ENCODE results near the gene MTARC2. TPM values are rescaled to one million over a fixed set of nuclear protein-coding genes. Genes with fewer than 3 reads are reported as not detected.

MTARC2 gene
- total RNA-seq, 2 donors from 2014 or later = 19.5 to 37.9 TPM

DNA sequence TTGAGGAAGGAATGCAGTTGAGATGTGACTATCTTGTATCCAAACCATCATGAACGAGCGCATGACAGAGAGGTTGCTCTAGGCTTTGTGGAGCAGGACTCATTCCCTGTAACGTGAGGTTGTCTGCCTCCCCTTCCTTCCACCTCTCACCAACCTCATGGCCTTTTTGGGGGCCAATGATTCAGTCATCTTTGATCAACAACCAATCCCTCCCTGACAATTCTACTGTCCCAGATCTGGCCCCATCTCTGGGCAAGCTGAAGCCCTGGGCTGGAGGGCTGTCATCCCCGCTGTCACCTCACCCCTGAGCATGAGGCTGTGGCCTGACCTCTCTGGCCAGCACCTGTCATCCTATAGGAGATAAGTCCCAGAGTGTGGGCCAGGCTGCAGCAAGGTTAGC lies 58.3 kb downstream of the MTARC2 start:
- peaks cover 5% of the 10 kb centered on the region for H3K4me1 ChIP-seq
- H3K36me3 ChIP-seq (replicated peaks in 1 of 2; ENCODE audit: insufficient read depth in 1 of 2, low read depth in 2 of 2) = no peaks in the 10 kb centered on the region
- no peaks in the 10 kb centered on the region for H3K9me3 ChIP-seq
- DNase-seq (no peak), ATAC-seq (no peak)
- TF ChIP-seq POLR2A (IDR thresholded peaks at IDR 0.05) = no peak
- TF ChIP-seq, protein P1, sequence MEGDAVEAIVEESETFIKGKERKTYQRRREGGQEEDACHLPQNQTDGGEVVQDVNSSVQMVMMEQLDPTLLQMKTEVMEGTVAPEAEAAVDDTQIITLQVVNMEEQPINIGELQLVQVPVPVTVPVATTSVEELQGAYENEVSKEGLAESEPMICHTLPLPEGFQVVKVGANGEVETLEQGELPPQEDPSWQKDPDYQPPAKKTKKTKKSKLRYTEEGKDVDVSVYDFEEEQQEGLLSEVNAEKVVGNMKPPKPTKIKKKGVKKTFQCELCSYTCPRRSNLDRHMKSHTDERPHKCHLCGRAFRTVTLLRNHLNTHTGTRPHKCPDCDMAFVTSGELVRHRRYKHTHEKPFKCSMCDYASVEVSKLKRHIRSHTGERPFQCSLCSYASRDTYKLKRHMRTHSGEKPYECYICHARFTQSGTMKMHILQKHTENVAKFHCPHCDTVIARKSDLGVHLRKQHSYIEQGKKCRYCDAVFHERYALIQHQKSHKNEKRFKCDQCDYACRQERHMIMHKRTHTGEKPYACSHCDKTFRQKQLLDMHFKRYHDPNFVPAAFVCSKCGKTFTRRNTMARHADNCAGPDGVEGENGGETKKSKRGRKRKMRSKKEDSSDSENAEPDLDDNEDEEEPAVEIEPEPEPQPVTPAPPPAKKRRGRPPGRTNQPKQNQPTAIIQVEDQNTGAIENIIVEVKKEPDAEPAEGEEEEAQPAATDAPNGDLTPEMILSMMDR (IDR thresholded peaks at IDR 0.05) = no peak
- WGBS, 2 donors = 84 to 85% methylated on average over 3 to 4 of the region's 4 CpGs
- intact Hi-C loops (cut with DNase I) = no loop called here
- H3K27me3 ChIP-seq = no peaks in the 10 kb centered on the region
- H3K4me3 ChIP-seq = no peak overlapping the region
- H3K27ac ChIP-seq = no peak overlapping the region

DNA sequence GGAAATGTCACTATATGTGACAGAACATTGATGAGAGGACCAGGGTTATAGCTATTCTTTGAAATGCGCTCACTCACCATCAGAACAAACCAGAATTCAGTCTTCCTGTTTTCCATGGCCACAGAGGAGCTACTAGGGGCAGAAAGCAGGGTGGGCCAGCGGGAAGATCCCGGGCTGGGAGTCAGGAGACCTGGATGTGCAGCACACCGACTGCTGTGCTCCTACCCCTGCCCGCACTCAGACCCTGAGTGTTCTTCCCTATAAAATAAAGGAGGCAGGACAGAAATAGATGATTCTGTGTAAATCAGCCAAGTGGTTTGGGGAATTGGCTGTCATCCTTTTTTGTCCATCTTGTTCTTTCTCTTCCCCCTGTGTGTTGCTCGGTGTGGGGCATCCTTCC lies 59.6 kb downstream of the MTARC2 start:
- no peaks in the 10 kb centered on the region for H3K9me3 ChIP-seq
- 93 to 95% methylated on average over 6 of the region's 6 CpGs for WGBS, 2 donors
- no peaks in the 10 kb centered on the region for H3K27me3 ChIP-seq
- DNase-seq (no peak), ATAC-seq (no peak)
- H3K27ac ChIP-seq = no peak overlapping the region
- H3K4me3 ChIP-seq = no peak overlapping the region
- intact Hi-C loops (cut with DNase I) = no loop called here
- TF ChIP-seq, protein P1 (IDR thresholded peaks at IDR 0.05) = no peak
- no peak for TF ChIP-seq POLR2A (IDR thresholded peaks at IDR 0.05)
- H3K36me3 ChIP-seq (replicated peaks in 1 of 2; ENCODE audit: insufficient read depth in 1 of 2, low read depth in 2 of 2) = no peaks in the 10 kb centered on the region
- peaks cover 5% of the 10 kb centered on the region for H3K4me1 ChIP-seq

DNA sequence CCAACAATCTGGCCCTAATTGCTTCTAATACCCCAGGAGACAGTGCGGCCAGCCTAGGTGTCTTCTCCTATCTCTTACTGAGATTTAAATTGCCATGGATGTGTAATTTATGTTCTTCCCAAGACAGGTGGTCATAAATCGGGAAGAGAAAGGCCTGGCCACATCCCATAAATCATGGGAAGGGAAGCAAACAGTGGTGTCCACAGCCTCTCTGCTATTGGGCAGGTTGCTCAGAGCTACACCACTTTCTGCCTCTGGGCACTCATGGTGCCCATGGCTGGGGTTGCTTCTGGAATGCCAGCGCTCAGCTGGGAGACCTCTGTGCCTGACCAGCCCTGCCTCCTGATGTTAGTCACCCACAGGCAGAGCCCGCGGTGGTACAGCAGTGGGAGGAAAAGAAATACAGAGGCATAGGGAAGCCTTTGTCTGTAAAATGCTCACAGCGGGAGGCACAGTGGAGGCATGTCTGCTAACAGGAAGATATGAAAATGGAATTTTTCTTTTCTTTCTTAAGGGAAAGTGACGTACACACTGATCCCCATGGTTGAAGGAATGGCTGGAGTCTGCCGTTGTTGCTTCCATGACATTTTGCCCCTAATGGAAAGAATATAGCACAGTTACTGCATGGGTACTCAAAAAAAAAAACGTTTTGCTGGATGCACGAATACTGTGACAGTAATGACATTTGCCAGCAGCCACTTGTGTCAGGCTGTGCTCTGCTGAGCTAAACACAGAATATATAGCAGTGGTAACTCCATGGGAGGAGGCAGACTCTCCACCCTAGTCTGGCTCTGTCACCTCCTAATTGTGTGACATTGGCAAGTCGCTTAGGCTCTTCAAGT lies 60.4 kb downstream of the MTARC2 start:
- intact Hi-C loops (cut with DNase I) = no loop called here
- no peaks in the 10 kb centered on the region for H3K27me3 ChIP-seq
- TF ChIP-seq, protein P1 (IDR thresholded peaks at IDR 0.05) = no peak
- TF ChIP-seq POLR2A (IDR thresholded peaks at IDR 0.05) = no peak
- no peaks in the 10 kb centered on the region for H3K9me3 ChIP-seq
- no peak overlapping the region for H3K4me3 ChIP-seq
- ATAC-seq (no peak), DNase-seq (no peak)
- peaks cover 5% of the 10 kb centered on the region for H3K4me1 ChIP-seq
- 77 to 81% methylated on average over 11 of the region's 11 CpGs for WGBS, 2 donors
- no peak overlapping the region for H3K27ac ChIP-seq
- no peaks in the 10 kb centered on the region for H3K36me3 ChIP-seq (replicated peaks in 1 of 2; ENCODE audit: insufficient read depth in 1 of 2, low read depth in 2 of 2)

DNA sequence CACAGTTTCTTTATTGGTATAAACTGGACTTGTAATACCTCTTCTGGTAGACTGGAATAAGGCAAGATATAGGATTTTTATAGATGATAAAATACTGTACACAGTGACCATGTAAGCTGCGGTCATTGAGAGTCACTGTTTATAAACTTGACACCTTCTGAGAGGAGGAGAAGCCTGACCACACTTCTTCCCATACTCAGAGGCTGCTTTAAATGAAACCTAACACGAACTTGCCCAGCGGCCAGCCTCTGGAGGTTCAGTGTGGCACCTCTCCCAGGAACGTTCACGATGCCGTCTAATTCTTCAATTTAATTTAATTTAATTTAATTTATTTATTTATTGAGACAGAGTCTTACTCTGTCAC lies 61.0 kb downstream of the MTARC2 start:
- H3K36me3 ChIP-seq (replicated peaks in 1 of 2; ENCODE audit: insufficient read depth in 1 of 2, low read depth in 2 of 2) = no peaks in the 10 kb centered on the region
- TF ChIP-seq, protein P1 (IDR thresholded peaks at IDR 0.05) = no peak
- TF ChIP-seq POLR2A (IDR thresholded peaks at IDR 0.05) = no peak
- no peak for ATAC-seq
- peaks cover 5% of the 10 kb centered on the region for H3K4me1 ChIP-seq
- intact Hi-C loops (cut with DNase I) = no loop called here
- WGBS, 2 donors = 75 to 82% methylated on average over 6 of the region's 6 CpGs
- H3K9me3 ChIP-seq = no peaks in the 10 kb centered on the region
- no peak overlapping the region for H3K4me3 ChIP-seq
- H3K27me3 ChIP-seq = no peaks in the 10 kb centered on the region
- no peak overlapping the region for H3K27ac ChIP-seq
- no peak for DNase-seq

DNA sequence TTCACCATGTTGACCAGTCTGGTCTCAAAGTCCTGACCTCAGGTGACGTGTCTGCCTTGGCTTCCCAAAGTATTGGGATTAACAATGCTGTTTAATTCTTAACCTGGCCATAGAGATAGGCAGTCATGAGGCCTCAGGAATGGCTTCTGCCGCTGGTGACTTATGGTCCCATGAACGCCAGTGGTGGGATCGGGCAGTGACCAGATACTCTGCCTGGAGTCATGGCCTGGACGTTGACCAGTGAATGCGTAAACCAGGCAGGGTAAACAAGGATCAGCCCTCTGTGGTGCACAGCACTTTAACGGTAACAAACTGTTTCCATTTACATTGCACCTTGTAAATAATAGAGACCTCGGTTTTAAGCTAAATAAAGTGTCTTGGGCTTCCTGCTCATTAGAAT lies 61.6 kb downstream of the MTARC2 start:
- Histone ChIP-seq H3K9me3 (no peaks in the 10 kb centered on the region), H3K4me3 (no peak overlapping the region), H3K36me3 (replicated peaks in 1 of 2; ENCODE audit: insufficient read depth in 1 of 2, low read depth in 2 of 2) (no peaks in the 10 kb centered on the region), H3K27ac (no peak overlapping the region), H3K4me1 (peaks cover 5% of the 10 kb centered on the region), H3K27me3 (no peaks in the 10 kb centered on the region)
- intact Hi-C loops (cut with DNase I) = loop anchor here (10.0 kb wide), 1 partner anchor 625 kb away; no protein-coding TSS in a partner anchor
- no peak for ATAC-seq
- TF ChIP-seq, protein P1 (IDR thresholded peaks at IDR 0.05) = no peak
- TF ChIP-seq POLR2A (IDR thresholded peaks at IDR 0.05) = no peak
- 77 to 83% methylated on average over 8 of the region's 8 CpGs for WGBS, 2 donors
- no peak for DNase-seq
